HG03575 (cell line): ENCODE measurements around the gene RETN.

Experiments
- ATAC-seq: cut with Tn5 transposase; IDR thresholded peaks from one replicate; pipeline ENCODE4 v1.9.1; 2021; ENCODE audit not compliant: unreplicated experiment, insufficient number of reproducible peaks, low FRiP score; ENCODE audit errors: extremely low read depth

RETN gene

DNA sequence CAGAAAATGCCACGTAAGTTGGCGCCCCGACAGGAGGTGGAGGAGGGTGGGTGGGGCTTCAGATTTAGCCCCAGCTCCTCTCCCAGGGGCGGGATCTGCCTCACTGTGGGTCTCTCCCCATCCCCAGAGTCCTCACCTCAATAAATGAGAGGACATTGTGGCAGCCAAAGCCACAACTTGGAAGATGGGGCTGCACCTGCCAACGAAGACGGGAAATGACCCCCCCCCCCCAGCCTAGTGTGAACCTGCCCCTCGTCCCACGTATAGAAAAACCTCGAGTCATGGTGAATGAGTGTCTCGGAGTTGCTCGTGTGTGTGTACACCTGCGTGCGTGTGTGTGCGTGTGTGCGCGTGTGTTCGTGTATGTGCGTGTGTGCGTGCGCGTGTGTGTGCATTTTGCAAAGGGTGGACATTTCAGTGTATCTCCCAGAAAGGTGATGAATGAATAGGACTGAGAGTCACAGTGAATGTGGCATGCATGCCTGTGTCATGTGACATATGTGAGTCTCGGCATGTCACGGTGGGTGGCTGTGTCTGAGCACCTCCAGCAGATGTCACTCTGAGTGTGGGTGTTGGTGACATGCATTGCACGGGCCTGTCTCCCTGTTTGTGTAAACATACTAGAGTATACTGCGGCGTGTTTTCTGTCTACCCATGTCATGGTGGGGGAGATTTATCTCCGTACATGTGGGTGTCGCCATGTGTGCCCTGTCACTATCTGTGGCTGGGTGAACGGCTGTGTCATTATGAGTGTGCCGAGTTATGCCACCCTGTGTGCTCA is 10.3 kb downstream of the RETN start:
- no peak for ATAC-seq

GRCh38 chr19:7679771-7680605 is 11.1 kb downstream of the RETN start:
- ATAC-seq: no peak

DNA sequence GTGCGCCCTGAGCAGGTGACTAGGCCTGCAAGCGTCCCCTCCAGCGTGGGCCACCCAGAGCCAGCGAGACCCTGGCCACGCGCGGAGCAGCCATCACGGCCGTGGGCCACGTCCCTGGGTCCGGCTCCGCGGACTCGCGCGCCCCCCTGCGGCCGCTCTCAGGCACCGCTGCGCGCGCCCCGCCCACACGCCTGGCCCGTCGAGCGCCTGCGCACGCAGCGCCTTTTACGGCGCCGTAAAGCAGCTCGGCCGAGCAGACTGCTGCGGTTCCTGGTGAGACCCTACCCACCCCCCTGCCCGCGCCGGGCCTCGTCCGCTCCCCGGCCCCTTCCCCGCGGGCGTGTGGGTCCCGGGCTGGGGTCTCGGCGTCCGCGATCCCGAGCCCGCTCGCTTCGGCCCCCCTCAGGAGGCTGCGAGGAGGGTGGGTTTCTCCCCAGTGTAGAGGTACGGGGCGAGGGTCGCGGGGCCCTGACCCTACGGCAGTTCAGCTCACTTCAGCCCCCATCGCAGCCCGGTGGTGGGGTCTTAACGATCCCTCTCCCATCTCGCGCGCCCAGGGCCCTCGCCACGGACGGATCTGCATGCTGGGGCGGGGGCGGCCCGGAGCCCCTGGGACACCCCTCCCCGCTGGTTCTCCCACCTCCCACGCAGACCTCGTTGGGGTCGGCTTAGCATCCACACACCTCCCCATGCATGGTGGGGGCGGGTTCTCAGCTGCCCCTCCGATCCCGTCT is 11.9 kb downstream of the RETN start, which contains the start of gene TRAPPC5:
Gene TRAPPC5 (plus strand): TSS at position 228 of the 734 bp plus-strand sequence. CDS start 1,421 bp downstream, outside the sequence.
- ATAC-seq: no peak

- ATAC-seq: no peak
Observed at GRCh38 chr19:7681340-7682174, 12.7 kb downstream of the RETN start.

GRCh38 chr19:7682175-7682855 is 13.5 kb downstream of the RETN start:
- no peak for ATAC-seq

DNA sequence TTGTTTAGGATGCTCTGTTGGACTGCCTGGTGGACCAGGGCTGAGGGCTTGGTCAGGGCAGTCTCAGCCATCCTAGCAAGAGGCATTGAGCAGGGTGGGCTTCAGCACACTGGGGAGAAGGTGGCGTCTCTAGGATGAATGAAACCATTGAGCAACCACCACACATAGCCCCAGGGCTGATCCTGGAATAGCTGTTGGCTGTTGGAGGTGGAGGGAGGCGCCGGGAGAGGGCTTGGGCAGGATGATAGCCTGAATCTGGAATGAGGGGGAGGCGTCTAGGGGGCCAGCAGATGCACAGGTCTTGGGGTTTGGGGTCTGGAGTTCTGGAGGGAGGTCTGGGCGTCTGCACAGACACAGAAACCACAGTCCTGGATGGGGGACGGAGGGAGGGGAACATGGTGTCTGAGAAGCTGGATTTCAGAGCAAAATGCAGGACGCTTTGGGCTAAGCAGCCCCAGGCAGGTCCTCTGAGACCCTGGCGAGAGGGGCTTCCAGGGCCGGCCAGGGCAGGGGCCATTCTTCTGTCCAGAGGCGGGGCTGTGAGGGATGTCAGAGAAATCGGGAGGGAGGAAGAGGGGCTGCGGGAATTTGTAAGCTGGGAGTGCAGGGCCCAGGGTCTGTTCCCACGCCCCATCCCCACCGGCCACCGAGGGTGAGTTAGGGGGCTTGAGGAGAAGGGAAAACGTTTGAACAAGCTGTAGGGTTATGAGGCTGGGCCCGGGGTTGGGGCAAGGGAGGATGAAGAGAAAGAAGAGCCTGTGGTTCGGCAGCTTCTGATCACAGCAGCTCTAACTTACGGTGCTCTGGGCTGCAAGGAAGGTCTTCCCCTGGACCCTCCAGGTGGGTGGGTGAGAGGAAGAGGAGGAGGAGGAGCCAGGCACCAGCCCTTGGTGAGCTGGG is 16.9 kb downstream of the RETN start:
- no peak for ATAC-seq

DNA sequence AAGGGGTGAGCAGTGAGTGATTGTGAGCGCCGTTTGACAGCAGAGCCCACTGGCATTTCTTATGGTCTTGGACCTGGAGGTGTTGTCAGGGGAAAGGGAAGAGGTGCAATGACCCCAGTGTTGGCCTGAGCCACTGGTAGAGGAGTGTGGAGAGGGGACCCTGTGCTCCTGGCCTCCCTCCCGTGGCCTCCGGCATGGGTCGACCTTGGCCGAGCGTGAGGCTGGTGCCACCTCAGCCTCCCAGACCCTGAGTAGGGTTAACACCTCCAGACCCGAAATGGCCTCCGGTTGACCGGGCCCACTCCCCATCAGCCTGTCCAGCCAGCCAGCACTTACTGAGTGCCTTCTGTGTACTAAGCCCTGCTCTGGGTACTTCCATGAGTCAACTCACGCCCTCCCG is 18.3 kb downstream of the RETN start:
- ATAC-seq: no peak

DNA sequence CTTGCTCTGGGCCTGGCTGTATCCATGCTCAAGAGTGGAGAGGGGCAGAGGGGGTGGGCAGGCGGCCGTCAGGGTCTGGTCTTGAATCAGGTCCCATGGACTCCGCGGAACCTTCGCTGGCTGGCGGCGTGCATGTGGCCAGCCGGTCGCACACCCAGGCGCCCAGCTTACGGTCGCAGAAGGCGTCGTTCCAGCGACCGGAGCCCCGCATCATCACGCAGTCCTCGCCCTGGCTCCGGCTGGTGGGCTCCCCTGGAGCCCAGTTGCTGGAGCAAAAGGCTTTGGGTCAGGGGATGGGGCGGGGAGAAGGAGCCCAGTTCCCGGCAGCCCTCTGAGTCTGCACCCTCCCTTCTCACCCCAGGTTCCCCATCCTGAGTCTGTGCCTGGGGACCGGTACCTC is 20.3 kb downstream of the RETN start:
- ATAC-seq: no peak

- ATAC-seq: no peak
Observed at GRCh38 chr19:7690779-7691258, 22.0 kb downstream of the RETN start.

- ATAC-seq: no peak
Observed at GRCh38 chr19:7691497-7691896, 22.6 kb downstream of the RETN start.

GRCh38 chr19:7692417-7693088 is 23.7 kb downstream of the RETN start:
- no peak for ATAC-seq

- ATAC-seq: no peak
Observed at GRCh38 chr19:7694499-7694898, 25.6 kb downstream of the RETN start.

DNA sequence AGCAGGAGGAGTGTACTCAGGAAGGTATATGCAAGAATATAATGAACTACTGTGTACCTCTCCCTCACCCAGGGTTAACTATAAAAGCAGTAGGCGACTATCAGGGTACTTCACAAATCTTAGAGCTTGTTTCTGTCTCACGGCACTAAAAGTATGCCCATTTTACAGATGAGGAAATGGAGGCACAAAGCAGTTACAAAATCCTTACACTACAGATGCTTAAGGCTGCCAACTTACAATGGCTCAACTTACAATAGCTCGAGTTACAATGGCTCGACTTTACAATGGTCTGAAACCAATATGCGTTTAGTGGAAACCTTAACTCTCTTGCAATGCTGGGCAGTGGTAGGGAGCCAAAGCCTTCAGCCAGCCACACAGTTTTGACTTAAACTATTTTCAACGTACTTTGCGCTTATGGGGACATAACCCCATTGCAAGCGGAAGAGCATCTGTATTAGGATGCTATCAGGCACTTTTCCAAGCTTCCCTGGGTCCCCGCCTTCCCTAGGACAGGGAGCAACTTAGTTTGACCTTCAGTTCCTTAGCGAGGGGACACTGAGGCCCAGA is 29.0 kb downstream of the RETN start:
- no peak for ATAC-seq

GRCh38 chr19:7698583-7698982 is 29.7 kb downstream of the RETN start:
- ATAC-seq: no peak

DNA sequence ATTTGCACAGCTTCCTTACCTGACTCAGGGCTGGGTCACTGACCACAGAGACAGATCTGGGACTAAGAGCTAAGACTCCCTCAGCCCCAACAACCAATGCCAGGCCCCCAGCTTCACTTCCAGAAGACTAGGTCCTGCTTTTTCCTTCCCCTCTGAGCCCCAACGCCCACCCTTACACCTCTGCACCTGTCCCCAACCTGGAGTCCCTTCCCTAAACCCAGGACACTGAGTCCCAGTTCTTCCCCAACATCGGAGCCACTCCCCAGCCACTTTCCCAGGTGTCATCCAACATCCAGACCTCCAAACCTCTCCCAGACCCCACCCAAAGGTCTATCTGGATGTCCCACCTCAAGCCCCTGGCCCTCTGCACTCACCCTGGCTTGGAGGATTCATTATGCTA is 30.2 kb downstream of the RETN start:
- no peak for ATAC-seq
